NK-92 treated with Interleukin-12 subunit alpha and Interleukin-12 subunit beta, amount 100 ng/mL, for 24 hours (cell line): ENCODE data around the gene SRC.
"Not testable (repeated sequence)": the region's sequence is repeated elsewhere in the genome, so short reads cannot be mapped to it uniquely, and the experiment has no call there.

Source experiments
- DNase-seq: peaks from one replicate; lab custom pipeline; 2025; lab: John Stamatoyannopoulos, UW

Gene SRC

DNA sequence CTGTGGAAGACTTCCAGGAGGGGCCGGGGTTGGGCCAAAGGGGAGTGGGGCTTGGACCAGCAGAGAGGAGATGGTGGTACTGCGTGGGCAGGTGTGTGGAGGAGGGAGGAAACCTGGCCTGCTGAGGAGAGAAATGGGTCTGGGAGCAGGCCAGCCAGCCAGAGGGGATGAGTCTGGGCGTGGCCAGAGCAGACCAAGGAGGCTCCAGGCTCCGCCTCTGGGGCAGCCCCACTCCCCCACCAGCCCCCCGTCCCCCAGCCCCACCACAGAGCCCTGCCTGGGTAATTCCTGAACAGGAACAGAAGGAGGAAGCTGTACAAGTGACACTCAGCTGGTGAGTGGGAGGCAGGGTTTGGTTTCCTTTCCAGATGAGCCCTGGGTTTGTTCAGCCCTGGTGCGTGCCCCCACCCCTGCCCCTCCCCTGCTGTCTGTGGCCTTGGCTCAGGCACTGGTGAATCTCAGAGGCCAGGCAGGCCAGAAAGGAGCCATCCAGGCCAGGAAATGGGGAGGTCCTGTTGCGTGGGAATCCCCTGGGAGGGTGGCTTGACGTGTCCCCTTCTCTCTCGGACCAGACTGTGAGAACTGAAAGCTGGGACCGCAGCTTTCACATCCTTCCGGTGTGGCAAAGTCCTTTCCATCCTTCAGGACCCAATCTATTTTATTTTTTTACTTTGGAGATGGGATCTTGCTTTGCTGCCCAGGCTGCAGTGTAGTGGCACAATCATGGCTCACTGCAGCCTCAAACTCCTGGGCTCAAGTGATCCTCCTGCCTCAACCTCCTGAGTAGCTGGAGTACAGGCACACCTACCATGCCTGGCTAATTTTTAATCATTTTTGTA is 9.4 kb upstream of the SRC start:
- no peak for DNase-seq

DNA sequence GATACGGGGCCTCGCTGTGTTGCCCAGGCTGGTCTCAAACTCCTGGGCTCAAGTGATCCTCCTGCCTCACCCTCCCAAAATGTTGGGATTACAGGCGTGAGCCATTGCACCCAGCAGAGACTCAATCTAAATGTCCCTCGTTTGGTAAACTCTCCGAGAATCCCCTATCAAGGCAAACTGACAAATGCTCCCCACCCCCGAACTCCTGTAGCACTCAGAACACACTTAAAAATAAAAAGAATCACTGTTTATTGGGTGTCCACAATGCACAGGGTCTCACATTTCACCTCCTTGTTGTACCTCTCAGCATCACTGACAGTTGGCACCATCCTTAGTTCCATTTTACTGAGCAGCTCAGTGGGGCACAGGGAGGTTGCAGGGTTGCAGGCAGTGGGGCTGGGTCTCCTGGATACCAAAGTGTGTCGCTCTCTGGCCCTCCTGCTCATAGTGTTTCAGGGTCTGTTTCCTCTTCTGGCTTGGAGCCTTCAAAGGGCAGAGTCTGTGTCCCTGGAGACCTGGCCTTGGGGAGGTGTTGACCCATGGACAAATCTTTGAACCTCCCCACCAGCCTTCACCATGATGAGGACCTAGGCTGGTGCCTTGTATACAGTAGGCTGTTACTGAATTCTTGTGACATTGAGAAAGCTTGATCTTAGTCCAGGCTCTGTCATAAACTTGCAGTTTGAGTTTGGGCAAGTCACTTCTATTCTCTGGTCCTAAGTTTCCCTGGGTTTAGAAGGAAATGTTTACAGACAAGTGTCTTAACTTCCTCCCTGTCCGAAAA is 8.5 kb upstream of the SRC start:
- DNase-seq: no peak

DNA sequence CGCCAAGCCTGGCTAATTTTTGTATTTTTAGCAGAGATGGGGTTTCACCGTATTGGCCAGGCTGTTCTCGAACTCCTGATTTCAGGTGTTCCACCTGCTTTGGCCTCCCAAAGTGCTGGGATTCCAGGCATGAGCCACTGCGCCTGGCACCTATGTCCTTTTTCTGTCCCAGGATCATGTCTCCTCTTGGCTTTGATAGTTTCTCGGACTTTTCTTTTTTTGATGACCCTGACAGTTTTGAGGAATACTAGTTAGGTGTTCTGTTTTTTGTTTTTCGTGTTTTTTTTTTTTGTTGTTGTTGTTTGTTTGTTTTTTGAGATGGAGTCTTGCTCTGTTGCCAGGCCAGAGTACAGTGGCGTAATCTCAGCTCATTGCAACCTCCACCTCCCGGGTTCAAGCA is 7.6 kb upstream of the SRC start:
- DNase-seq: not testable (repeated sequence)

DNA sequence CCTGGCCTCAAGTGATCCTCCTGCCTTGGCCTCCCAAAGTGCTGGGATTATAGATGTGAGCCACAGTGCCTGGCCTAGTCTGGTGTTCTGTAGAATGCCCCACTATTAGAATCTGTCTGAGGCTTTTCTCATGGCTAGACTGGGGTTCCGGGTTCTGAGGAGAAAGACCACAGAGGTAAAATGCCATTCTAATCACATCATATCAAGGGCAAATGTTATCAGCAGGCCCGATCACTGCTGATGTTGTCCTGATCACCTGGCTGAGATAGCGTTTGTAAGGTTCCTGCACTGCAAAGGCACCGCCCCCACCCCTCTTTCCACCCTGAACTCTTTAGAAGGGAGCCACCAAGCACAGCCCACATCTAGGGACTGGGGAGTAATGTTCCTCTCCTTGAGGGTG is 6.7 kb upstream of the SRC start:
- no peak for DNase-seq

DNA sequence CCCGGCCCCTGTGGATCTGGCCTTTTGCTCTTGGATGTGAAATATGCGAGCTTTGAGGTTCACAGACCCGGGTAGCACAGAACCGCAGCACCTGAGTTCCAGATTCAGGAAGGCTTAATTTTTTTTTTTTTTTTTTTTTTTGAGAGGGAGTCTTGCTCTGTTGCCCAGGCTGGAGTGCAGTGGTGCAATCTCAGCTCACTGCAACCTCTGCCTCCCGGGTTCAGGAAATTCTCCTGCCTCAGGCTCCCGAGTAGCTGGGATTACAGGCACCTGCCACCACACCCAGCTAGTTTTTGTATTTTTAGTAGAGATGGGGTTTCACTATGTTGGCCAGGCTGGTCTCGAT is 6.2 kb upstream of the SRC start:
- not testable (repeated sequence) for DNase-seq

DNA sequence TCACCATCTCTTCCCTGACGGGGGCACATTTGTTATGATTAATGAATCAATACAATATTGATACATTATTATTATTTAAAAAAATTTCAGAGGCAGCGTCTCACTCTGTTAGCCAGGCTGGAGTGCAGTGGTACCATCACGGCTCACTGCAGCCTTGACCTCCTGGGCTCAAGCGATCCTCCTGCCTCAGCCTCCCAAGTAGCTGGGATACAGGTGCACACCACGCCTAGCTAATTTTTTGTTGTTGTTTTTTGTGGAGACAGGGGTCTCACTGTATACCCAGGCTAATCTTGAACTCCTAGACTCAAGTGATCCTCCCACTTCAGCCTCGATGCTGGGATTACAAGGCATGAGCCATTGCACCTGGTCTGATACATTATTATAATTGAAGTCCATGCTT is 4.9 kb upstream of the SRC start:
- DNase-seq: no peak

DNA sequence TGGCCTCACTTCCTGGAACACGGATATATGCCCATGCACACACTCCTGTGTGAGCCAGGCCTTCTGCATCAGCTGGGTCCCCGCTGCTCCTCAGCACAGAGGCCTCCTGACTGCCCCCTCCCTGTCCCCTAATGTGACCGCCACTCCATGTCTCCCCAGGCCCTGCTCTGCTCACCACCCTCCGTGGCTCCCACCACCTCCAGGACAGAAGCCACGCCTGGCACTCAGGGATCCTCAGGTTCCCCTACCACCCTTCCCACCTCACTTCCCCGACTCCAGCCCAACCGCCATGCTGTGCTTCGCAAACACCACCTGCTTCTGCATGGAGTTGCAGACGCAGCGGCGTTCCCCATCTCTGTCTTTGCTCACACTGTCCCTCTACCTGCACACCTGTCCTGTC is 4.3 kb upstream of the SRC start:
- no peak for DNase-seq

DNA sequence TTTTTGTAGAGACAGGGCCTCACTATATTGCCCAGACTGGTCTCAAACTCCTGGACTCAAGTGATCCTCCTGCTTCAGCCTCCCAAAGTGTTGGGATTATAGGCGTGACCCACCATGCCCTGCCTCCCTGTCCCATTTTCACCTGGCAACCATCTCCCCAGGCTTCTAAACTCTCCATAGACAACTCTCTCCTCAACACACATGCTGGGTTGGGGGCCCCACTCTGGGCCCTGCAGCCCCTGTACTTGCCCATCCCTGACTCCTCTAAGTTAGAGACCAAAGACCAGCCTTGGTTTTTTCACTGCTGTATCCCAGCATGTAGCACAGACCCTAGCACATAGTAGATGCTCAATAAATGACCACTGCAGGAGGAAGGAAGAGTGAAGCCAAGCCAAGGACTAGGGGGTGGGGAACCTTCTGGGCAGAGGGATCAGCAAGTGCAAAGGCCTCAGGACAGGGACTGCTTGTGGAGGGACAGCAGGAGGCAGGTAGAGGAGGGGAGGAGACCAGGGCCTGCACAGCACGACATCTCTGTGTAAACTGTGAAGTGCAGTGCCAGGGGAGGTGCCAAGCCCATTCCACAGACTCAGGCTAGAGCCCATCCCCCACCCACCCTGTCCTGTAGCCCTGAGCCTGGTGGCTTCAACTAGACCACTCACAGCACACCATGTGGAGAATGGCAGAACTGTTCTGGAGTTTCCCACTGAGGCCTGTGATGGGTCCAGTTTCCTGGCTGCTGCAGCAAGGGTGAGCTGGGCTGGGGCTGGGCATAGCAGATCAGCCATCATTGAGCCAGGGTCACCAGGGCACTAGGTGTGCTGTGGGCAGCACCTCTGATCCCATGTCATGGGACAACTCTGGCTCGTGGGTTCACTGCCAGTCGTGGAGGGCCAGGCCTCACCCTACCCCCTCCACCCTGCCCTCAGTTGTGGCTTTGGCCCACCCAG is 3.4 kb upstream of the SRC start:
- DNase-seq: no peak

DNA sequence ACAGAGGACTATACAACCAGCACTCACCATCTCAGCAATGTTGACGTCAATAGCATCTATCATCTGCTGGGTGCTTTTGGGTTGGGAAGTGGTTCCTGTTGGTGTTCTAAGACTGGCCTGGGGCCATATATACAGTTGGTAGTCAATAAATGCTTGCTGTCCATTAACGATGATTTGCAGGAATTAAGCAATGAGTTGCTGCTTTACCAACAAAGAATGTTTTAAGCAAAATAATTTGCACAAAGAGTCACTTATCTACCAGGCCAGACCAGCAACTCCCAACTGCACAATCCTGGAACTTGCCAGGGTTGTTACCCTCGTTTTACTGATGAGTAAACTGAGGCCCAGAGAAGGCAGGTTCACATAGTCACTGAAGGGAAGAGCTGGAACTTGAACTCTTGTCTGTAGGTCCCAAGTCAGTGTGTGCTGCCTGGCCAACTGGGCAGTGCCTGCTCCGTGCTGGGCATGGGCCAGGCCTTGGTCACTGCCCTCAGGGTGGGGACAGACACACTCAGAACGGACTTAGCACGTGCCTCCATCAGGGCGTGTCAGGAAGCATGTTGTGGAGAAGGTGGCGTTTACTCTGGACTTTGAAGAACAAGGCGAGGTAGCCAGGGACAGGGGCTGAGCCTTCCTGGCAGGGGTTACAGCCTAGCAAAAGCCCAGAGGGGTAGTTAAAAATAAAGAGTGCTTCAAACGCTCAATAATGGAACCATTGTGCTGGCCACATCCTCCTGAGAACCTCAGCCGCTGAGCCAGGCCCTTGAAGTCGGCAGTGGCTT is 2.5 kb upstream of the SRC start:
- no peak for DNase-seq

DNA sequence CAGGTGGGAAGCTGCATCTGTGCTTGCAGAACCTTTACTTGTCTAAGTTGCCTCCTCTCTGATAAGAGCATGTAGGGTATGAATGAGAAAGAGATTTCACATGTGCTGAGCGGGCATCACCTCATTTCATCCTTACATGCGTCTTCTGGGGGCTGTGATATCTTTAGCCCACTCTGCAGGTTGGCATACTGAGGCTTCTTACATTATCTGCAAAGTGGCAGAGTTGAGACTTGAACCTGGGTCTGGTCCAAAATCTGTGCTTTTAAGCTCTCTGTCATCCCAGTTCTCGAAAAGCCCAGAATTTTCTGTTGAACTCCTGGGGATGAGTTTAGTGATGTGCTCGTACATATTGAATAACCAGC is 2.0 kb upstream of the SRC start:
- DNase-seq: no peak

DNA sequence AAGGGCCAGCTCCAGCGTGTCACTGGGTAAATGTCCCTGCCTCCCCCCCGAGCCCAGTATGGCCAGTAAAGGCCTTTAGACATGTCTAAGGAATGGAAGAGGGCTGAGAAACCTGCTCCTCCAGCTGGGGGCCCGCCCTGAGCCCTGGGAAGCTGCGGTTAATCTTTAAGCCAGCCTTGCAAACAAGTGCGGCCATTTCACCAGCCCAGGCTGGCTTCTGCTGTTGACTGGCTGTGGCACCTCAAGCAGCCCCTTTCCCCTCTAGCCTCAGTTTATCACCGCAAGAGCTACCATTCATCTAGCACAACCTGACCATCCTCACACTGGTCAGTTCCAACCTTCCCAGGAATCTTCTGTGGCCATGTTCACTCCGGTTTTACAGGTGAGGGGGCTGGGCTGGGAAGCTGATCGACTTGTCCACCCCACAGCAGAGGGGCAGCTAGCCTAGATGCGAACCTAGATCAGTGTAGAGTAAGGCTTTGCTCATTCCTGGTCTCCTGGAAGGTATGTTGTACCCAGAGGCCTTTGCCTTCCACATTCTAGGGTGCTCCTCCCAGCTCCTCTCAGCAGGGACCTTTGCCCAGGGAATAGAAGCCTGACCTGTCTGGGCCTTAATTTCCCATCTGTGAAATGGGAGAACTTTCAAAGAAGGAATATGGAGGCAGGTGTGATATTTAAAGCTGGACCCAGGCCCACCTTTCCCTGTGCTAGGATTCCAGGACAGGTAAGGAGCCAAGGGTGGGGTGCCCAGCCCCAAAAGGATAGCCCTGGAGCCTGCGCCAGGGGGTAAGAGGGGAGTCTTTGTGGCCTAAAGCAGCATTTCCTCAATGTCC is 1.2 kb upstream of the SRC start:
- no peak for DNase-seq

DNA sequence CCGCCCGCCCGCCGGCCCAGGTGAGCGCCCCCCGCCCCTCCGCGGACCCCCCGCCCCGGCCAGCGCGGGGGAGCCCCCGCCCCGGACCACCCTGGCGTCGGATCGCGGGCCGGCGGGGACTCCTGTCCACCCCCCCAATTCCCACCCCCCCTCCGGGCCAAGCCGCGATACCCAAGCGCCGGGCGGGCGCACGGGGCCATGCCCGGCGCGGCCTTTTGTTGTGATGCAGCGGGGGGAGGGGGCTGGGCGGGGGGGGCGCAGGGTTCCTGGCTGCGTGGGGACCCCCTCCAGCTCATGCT is 245 bp downstream of the SRC start:
- no peak for DNase-seq

DNA sequence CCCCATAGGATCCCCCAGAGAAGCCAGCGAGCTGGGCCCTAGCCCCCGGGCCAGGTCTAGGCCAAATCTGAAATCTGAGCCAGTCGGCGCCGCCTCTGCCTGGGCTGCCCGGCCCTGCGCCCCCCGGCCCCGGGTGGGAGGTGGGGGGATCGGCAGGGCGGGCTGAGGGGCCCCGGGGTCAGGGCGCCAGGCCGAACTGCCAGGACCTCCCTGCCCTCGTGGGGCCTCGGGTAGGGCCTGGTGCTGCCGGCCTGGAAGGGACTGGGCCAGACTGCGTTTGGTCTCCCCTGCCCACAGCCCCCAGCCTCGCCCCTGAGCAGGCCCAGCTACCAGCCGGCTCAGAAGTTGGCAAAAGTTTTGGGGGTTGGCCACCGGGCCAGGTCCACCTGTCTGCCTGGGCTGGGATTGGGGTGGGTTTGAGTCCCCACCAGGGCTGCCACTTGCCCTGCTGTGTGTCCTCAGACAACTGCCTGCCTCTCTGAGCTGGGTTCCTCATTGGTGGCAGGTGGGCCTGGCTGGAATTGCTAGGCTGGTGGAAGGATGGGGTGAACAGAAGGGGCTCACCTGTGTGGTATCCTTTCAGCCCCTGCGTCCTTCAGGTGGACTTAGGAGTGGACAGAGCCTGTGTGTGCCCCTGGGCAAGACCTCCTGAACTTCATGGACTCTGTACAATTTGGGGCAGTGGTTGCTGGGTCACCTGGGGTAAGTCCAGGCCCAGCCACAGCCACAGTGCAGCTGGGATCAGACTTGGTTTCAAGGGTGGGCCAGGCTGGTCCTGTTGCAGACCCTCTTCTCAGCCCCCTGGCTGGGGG is 801 bp downstream of the SRC start:
- DNase-seq: no peak

DNA sequence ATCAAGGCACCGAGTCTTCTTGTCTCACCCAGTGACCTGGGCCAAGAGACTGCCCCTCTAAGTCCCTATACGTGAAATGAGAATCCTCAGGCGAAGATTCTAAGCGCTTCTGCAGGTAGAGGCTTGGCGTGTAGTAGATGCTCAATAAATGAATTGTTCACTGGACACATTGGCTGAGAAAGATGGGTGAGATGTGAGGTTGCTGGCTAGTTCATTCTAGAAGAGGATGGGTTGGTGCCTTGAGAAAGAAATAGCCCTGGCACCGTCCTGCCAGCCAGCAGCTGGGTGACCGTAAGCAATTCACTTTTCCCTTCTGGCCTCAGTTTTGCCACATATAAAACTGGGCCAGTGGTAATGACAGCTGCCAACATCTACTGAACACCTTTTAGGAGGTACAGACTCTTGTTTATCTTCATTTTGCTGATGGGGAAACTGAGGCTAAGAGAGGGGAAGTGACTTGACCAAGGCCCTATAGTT is 1.4 kb downstream of the SRC start:
- no peak for DNase-seq

DNA sequence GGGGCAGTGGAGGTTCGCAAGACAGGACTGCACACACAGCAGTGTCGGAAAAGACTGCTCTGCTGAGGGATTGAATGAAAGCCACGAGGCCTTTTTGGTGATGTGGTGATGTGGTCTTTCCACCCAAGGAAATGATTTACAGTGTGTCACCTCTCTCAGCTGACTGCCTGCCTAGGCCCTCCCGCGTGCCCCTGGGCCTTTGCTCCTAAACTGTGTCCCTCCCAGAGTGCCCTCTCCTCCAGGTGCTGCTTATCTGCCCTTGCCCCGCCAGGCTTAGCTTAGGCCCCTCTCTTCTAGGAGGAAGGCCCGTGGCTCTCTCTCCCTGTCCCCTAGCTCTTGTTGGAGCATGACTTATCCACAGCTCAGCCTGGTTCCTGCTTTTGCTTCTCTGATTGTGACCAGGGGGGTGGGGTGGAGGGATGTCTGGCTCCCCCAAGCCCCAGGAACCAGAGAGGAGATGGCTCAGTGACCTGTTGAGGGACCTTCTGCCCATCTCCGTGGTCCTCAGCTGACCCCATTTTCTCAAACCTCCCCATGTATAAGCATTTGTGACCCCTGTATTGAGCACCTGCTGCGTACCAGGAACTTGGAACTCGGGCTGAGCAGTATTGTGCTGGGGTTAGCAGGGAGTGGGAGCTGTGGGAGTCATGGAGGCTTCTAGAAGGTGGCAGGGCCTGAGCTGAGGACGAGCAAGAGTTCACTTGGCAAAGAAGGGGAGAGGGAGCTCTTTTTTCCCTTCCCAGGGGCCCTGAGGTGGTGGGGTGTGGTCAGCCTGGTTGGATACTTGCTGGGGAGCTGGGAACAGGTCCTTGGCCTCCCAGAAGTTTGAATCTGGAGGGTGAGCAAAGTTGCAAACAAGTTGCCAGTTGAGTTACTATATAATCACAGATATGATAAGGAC is 2.2 kb downstream of the SRC start:
- DNase-seq: no peak

DNA sequence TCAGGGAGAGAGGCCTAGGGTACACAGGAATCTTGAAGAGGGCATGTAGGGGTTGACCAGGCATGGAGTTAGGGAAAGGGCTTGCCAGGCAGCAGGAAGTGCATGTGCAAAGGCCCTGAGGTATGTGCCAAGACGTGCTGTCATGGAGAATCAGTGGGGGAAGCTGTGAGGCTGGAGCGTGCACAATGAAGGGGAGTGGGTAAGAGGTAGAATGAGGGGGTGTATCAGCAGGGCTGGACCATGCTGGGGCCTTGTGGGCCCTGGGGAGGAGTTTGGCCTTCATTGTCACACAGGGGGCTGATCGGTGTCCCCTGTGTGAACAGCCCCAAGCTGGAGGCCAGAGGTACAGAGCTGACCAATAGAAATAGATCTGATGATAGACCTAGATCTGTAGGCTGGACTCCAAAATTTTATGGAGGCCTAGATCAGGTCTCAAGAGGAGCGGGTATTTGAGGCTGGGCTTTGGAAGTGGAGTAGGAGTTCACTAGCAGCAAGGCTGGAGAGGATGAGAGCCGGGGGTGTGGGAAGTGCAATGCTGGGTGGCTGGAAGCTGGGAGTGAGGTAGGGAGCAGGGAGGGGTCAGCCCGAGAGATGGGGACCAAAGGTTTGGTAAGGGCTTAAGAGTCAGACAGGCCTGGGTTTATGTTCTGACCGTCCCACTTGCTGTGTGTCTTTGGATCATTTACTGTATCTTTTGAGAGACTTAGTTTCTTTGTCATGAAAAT is 3.0 kb downstream of the SRC start:
- no peak for DNase-seq

DNA sequence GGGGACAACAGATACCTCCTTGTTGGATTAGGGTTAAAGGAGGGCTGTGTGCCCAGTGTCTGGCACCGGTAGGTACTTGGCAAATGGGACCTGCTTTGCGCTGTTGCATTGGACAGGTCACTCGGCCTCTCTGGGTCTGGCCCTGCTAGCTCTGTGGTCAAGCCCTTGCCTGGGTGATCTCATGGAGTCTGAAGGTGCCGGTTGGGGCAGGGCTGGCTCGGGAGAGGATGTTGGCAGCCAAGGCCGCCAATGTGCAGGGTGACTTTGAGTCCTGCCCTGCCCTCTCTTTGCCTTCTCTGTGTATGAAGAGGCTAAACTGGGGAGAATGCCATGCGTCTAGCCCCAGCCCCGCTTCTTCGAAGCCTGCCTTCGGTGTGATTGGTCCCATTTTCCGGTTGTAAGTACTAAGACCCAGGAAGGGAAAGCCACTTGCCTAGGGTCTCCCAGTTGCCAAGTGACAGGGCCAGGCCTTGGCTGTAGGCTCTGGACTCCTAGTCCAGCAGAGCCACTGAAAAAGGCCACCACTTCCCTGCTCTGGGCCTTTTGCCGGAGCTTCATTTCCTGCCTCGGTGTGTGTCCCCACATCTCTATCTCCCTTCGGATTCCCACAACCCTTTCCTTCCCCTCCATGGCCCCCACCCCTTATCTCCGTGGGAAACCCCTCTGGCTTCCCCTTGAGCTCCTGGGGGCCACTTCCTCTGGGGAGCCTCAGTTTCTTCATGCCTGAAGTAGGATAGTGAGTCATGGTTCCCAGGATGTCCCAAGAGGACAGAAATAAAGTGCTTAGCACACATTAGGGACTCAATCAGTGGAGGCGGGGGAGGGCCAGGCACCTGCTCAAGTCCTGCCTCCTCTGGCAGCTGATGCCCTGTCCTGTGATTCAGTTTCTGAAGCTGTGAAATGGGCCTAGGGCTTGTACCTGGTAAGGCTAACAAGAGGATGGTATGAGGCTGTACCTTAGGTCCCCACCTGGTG is 3.9 kb downstream of the SRC start:
- DNase-seq: no peak
